Peyer's patch (tissue), 4 donors: ENCODE measurements around the gene PEX5L. TPM values are rescaled to one million over a fixed set of nuclear protein-coding genes. Genes with fewer than 3 reads are reported as not detected.

Source experiments
- DNase-seq, 3 donors: peaks; one replicate each; pipeline ENCODE4 v3.0.0-alpha.2; 2017 to 2019
- H3K27ac ChIP-seq, 4 donors: fragments of 200-600 bp; sonication (generic); one replicate each; pipeline ENCODE4 v1.5.1; 2016 to 2019
- H3K27me3 ChIP-seq, 2 donors: fragments of 200-600 bp; sonication (generic); one replicate each; pipeline ENCODE4 v1.5.1; 2019
- H3K36me3 ChIP-seq, 3 donors: fragments of 200-600 bp; sonication (generic); one replicate each; pipeline ENCODE4 v1.5.1; 2016 to 2019
- H3K4me1 ChIP-seq, 4 donors: fragments of 200-600 bp; sonication (generic); one replicate each; pipeline ENCODE4 v1.5.1; 2016 to 2019
- H3K4me3 ChIP-seq, 4 donors: fragments of 200-600 bp; sonication (generic); 1 replicate in 3 of 4; 2 replicates in 1 of 4; pipeline ENCODE4 v1.5.1; 2016 to 2019; ENCODE audit warnings: mild to moderate bottlenecking in 1 of 4
- H3K9me3 ChIP-seq, 4 donors: fragments of 200-600 bp; sonication (generic); one replicate each; pipeline ENCODE4 v1.5.1; 2016 to 2019; ENCODE audit warnings: mild to moderate bottlenecking in 1 of 4
- POLR2A ChIP-seq, 2 donors: fragments of 450-650 bp; IDR thresholded peaks; one replicate each; pipeline ENCODE4 v1.5.1; 2017; ENCODE audit warnings: antibody characterized with exemption in 2 of 2, mild to moderate bottlenecking in 2 of 2, moderate library complexity in 2 of 2
- total RNA-seq, 4 donors: library from RNA; depleted of rRNA; stranded (reverse); fragments of >200 nt; gene quantifications; one replicate each; pipeline ENCODE4 v1.1.0, GENCODE V29; 2016
- TF ChIP-seq, protein P1 (sequence below), 6 experiments: fragments of 450-650 bp in 4 of 6; fragments of 200-600 bp in 2 of 6; sonication (generic) in 1 of 6; IDR thresholded peaks; one replicate each; pipeline ENCODE4 v1.5.1; 2017 to 2019; ENCODE audit warnings: antibody characterized with exemption in 6 of 6, mild to moderate bottlenecking in 3 of 6, moderate library complexity in 1 of 6

Gene PEX5L
- total RNA-seq, 4 donors from 2014 or later, result not detected

DNA sequence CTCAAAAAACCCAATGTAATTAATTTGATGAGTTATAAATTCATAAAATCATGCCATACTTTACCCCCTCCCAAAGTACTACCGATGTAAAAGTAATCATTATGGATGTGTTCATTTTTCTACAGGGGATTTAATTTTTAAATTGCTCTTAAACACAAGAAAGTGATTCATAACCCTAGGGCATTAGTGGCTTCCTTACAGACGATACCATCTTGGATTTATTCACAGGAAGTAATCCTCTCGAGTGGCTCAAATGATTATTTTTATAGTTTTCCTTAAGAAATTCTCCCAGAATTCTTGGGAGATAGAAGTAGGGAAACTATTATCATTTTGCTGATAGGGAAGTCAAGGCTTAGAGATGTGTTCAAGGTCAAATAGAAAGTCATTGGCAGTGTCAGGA, 80.9 kb downstream of the PEX5L start:
- TF ChIP-seq, protein P1, sequence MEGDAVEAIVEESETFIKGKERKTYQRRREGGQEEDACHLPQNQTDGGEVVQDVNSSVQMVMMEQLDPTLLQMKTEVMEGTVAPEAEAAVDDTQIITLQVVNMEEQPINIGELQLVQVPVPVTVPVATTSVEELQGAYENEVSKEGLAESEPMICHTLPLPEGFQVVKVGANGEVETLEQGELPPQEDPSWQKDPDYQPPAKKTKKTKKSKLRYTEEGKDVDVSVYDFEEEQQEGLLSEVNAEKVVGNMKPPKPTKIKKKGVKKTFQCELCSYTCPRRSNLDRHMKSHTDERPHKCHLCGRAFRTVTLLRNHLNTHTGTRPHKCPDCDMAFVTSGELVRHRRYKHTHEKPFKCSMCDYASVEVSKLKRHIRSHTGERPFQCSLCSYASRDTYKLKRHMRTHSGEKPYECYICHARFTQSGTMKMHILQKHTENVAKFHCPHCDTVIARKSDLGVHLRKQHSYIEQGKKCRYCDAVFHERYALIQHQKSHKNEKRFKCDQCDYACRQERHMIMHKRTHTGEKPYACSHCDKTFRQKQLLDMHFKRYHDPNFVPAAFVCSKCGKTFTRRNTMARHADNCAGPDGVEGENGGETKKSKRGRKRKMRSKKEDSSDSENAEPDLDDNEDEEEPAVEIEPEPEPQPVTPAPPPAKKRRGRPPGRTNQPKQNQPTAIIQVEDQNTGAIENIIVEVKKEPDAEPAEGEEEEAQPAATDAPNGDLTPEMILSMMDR (IDR thresholded peaks at IDR 0.05), result no peak
- TF ChIP-seq POLR2A (IDR thresholded peaks at IDR 0.05), result no peak
- H3K4me1 ChIP-seq, result no peaks in the 10 kb centered on the region
- H3K4me3 ChIP-seq, result no peak overlapping the region
- no peak for DNase-seq
- H3K27me3 ChIP-seq, result no peaks in the 10 kb centered on the region
- no peaks in the 10 kb centered on the region for H3K36me3 ChIP-seq
- H3K9me3 ChIP-seq, result no peaks in the 10 kb centered on the region
- H3K27ac ChIP-seq, result no peak overlapping the region

DNA sequence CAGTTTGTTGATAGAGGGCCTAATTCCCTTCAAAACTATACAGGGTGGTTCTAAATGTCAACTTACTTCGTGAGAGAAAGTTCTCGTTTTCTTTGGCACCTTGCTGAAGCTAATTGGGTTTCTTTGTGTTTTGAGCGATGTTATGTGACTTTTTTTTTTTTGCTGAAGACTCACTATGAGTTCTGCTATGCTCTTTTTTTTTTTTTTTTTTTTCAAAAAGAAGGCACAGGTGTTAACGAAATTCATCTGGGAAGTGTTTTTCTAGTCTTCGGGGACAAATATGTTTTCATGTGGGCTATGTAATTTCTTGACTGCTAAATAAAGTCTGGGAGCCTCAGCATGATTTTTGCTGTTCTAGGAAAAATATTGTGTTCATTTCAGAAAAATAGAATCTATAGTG, 81.5 kb downstream of the PEX5L start:
- Histone ChIP-seq H3K27me3 (no peaks in the 10 kb centered on the region), H3K4me1 (no peaks in the 10 kb centered on the region), H3K27ac (no peak overlapping the region), H3K36me3 (no peaks in the 10 kb centered on the region), H3K9me3 (no peaks in the 10 kb centered on the region), H3K4me3 (no peak overlapping the region)
- DNase-seq, result no peak
- TF ChIP-seq POLR2A (IDR thresholded peaks at IDR 0.05), result no peak
- TF ChIP-seq, protein P1 (IDR thresholded peaks at IDR 0.05), result no peak

DNA sequence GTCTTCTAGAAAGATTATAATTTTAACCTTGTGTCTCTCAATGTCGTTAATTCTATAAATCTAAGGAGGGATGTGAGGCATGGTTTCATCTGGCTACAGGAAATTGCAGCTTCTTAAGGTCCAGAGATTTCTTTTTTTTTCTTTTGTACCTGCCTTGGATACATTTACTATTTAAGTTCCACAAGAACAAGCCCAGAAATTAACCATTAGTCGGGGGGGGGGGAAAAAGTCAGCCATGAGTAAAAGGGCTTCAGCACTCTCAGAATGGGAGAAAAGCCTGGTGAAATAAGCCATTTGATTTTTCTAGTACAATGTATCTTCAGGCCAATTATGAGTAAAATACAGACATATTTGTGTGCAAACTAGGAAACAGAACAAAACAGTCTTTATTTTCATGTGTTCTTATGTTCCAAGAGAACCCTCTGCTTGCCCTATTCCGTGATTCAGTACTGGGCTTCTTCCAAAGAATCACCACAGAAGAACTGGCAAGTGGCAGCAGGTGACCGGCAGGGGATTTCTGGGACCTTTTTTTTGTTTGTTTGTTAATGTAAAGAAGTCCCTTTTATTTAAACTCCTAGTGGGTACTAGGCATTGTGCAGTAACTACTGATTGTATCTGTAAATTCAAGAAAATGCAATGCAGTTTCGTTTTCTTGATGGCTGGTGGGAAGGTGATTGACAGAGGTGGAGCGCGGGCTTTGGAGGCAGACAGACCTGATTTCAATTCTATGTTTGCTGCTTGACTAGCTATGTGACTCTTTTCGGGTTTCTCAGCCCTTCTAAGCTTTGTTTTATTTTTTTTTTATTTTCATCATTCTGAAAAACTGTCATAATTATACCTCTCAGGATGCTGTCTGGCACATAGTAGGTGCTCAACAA, 82.5 kb downstream of the PEX5L start:
- H3K27me3 ChIP-seq, result no peaks in the 10 kb centered on the region
- H3K9me3 ChIP-seq, result no peaks in the 10 kb centered on the region
- no peaks in the 10 kb centered on the region for H3K4me1 ChIP-seq
- H3K4me3 ChIP-seq, result no peak overlapping the region
- no peak for DNase-seq
- no peaks in the 10 kb centered on the region for H3K36me3 ChIP-seq
- H3K27ac ChIP-seq, result no peak overlapping the region
- TF ChIP-seq, protein P1 (IDR thresholded peaks at IDR 0.05), result no peak
- no peak for TF ChIP-seq POLR2A (IDR thresholded peaks at IDR 0.05)

DNA sequence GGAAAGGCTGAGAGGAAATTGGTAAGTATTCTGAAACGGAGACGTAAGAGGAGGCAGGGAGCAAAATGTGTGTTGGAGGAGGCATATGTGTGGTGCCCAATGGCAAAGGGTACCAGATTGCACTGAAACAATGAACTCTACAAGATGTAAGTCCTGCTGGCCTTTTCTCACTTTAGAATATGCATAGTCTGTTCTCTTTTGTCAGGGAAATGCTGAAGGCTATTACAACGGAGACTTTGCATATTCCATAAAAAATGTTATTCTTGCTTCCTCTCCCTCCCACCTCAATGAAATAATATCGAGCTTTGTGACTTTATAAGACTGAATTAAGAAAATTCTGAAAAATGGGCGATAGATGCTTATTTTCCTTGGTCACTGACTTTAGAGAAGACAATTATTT, 85.9 kb downstream of the PEX5L start:
- Histone ChIP-seq H3K4me3 (no peak overlapping the region), H3K4me1 (no peaks in the 10 kb centered on the region), H3K27ac (no peak overlapping the region), H3K9me3 (no peaks in the 10 kb centered on the region), H3K27me3 (no peaks in the 10 kb centered on the region), H3K36me3 (no peaks in the 10 kb centered on the region)
- no peak for DNase-seq
- TF ChIP-seq POLR2A (IDR thresholded peaks at IDR 0.05), result no peak
- TF ChIP-seq, protein P1 (IDR thresholded peaks at IDR 0.05), result no peak

DNA sequence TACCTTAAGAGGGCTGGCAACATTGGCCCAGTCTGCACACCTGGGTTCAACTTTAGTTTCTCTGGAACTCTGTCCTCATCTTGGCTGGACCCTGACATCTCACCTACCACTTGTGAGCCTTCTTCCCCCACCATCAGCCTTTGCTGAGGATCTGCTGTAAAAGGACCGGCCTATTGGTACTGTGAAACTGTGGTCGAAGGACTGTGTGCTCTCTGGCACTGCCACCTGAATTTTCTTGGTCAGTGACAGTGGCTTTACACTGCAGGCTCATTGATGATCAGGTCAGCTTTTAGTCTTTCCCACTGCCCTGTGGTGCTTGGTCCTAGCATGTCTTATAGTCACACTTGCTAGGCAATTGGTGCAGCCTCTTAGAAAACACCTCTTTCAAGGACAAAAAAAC, 86.9 kb downstream of the PEX5L start:
- TF ChIP-seq, protein P1 (IDR thresholded peaks at IDR 0.05), result no peak
- no peak for TF ChIP-seq POLR2A (IDR thresholded peaks at IDR 0.05)
- no peak overlapping the region for H3K4me3 ChIP-seq

More for the DNA sequence above, 86.9 kb downstream of the PEX5L start:
- no peak for DNase-seq
- no peaks in the 10 kb centered on the region for H3K9me3 ChIP-seq
- no peak overlapping the region for H3K27ac ChIP-seq
- H3K36me3 ChIP-seq, result no peaks in the 10 kb centered on the region
- H3K27me3 ChIP-seq, result no peaks in the 10 kb centered on the region
- no peaks in the 10 kb centered on the region for H3K4me1 ChIP-seq
